HEK293 (cell line): ENCODE results near the gene RNF227.

Experiments used
- BCL6B ChIP-seq: fragments of 450-650 bp; formaldehyde crosslinking; IDR thresholded peaks from 2 replicates; pipeline ENCODE4 v1.5.1; 2017; ENCODE audit warnings: missing biosample characterization, missing genetic modification characterization
- HOXC10 ChIP-seq: sonication (generic); formaldehyde crosslinking; IDR thresholded peaks from 2 replicates; pipeline ENCODE4 v1.8.1; 2023; ENCODE audit warnings: mild to moderate bottlenecking, missing genetic modification reagents
- PRDM1 ChIP-seq: fragments of 450-650 bp; formaldehyde crosslinking; IDR thresholded peaks from 2 replicates; pipeline ENCODE4; 2016; ENCODE audit warnings: missing biosample characterization, missing genetic modification characterization
- PRDM10 ChIP-seq: fragments of 450-650 bp; formaldehyde crosslinking; IDR thresholded peaks from 2 replicates; pipeline ENCODE4 v1.5.1; 2016; ENCODE audit warnings: missing biosample characterization, missing genetic modification characterization
- SP7 ChIP-seq: fragments of 450-650 bp; formaldehyde crosslinking; IDR thresholded peaks from 2 replicates; pipeline ENCODE4 v1.5.1; 2016; ENCODE audit warnings: missing biosample characterization, missing genetic modification characterization
- ZBTB49 ChIP-seq: fragments of 450-650 bp; formaldehyde crosslinking; IDR thresholded peaks from 2 replicates; pipeline ENCODE4 v1.5.1; 2016; ENCODE audit warnings: missing biosample characterization, missing genetic modification characterization, low read depth
- ZNF133 ChIP-seq: fragments of 450-650 bp; formaldehyde crosslinking; IDR thresholded peaks from 2 replicates; pipeline ENCODE4 v1.5.1; 2016; ENCODE audit warnings: missing biosample characterization, missing genetic modification characterization
- ZNF146 ChIP-seq: fragments of 450-650 bp; formaldehyde crosslinking; IDR thresholded peaks from 2 replicates; pipeline ENCODE4 v1.5.1; 2016; ENCODE audit warnings: missing biosample characterization, missing genetic modification characterization
- ZNF174 ChIP-seq: fragments of 450-650 bp; formaldehyde crosslinking; IDR thresholded peaks from 2 replicates; pipeline ENCODE4 v1.5.0; 2017; ENCODE audit warnings: missing biosample characterization, mild to moderate bottlenecking, missing genetic modification characterization
- ZNF214 ChIP-seq: fragments of 450-650 bp; formaldehyde crosslinking; IDR thresholded peaks from 2 replicates; pipeline ENCODE4 v1.5.1; 2017; ENCODE audit warnings: missing biosample characterization, mild to moderate bottlenecking, missing genetic modification characterization, borderline replicate concordance
- ZNF248 ChIP-seq: fragments of 450-650 bp; formaldehyde crosslinking; IDR thresholded peaks from 2 replicates; pipeline ENCODE4 v1.5.1; 2017; ENCODE audit warnings: missing biosample characterization, missing genetic modification characterization
- ZNF26 ChIP-seq: fragments of 450-650 bp; formaldehyde crosslinking; IDR thresholded peaks from 2 replicates; pipeline ENCODE4 v1.5.1; 2016; ENCODE audit warnings: missing biosample characterization, missing genetic modification characterization
- ZNF280C ChIP-seq: fragments of 450-650 bp; formaldehyde crosslinking; IDR thresholded peaks from 2 replicates; pipeline ENCODE4 v1.5.1; 2016; ENCODE audit warnings: missing biosample characterization, missing genetic modification characterization
- ZNF292 ChIP-seq: fragments of 450-650 bp; formaldehyde crosslinking; IDR thresholded peaks from 2 replicates; pipeline ENCODE4 v1.5.1; 2016; ENCODE audit warnings: low read depth, missing biosample characterization, missing genetic modification characterization, borderline replicate concordance
- ZNF324 ChIP-seq: fragments of 450-650 bp; formaldehyde crosslinking; IDR thresholded peaks from 2 replicates; pipeline ENCODE4 v1.5.1; 2016; ENCODE audit warnings: missing biosample characterization, missing genetic modification characterization
- ZNF362 ChIP-seq: fragments of 450-650 bp; formaldehyde crosslinking; IDR thresholded peaks from 2 replicates; pipeline ENCODE4 v1.5.1; 2016; ENCODE audit warnings: missing biosample characterization, missing genetic modification characterization
- ZNF366 ChIP-seq: fragments of 450-650 bp; formaldehyde crosslinking; conservative IDR thresholded peaks from 2 replicates; pipeline ENCODE4 v1.5.1; 2016; ENCODE audit warnings: missing biosample characterization, missing genetic modification characterization
- ZNF394 ChIP-seq: fragments of 450-650 bp; formaldehyde crosslinking; IDR thresholded peaks from 2 replicates; pipeline ENCODE4 v1.5.1; 2016; ENCODE audit warnings: missing biosample characterization, missing genetic modification characterization, mild to moderate bottlenecking, moderate library complexity, borderline replicate concordance
- ZNF629 ChIP-seq: fragments of 450-650 bp; formaldehyde crosslinking; IDR thresholded peaks from 2 replicates; pipeline ENCODE4 v1.5.1; 2017; ENCODE audit warnings: missing biosample characterization, missing genetic modification characterization
- ZNF639 ChIP-seq: fragments of 450-650 bp; formaldehyde crosslinking; IDR thresholded peaks from 2 replicates; pipeline ENCODE4 v1.5.1; 2016; ENCODE audit warnings: missing biosample characterization, missing genetic modification characterization
- ZNF677 ChIP-seq: fragments of 450-650 bp; IDR thresholded peaks from 2 replicates; pipeline ENCODE4 v1.5.0; 2018; ENCODE audit warnings: missing biosample characterization, mild to moderate bottlenecking, missing genetic modification characterization, moderate library complexity

The RNF227 gene

GRCh38 chr17:7883781-7884386 is 32.2 kb downstream of the RNF227 start (continued):
- TF ChIP-seq PRDM10 (tag by site-specific recombination) = no peak
- TF ChIP-seq ZNF362 (tag by site-specific recombination) = peak; percentile 89
- no peak for TF ChIP-seq ZNF280C
- no peak for TF ChIP-seq ZNF677 (tag by site-specific recombination)
- TF ChIP-seq HOXC10 (CRISPR knock-in tag) = no peak
- TF ChIP-seq ZNF366 (tag by site-specific recombination) = peak; percentile 32; the same call in 1 of the 2 replicates
- TF ChIP-seq ZNF146 = no peak
- no peak for TF ChIP-seq ZNF292
- no peak for TF ChIP-seq PRDM1 (tag by site-specific recombination)
- TF ChIP-seq ZNF394 (tag by site-specific recombination) = no peak
- TF ChIP-seq ZBTB49 (tag by site-specific recombination) = no peak
- no peak for TF ChIP-seq ZNF26 (tag by site-specific recombination)
- no peak for TF ChIP-seq ZNF639 (tag by site-specific recombination)
- TF ChIP-seq ZNF248 (tag by site-specific recombination) = no peak
- no peak for TF ChIP-seq BCL6B (tag by site-specific recombination)
- TF ChIP-seq SP7 (tag by site-specific recombination) = 0 out of 2 replicates have a peak, but pooled peaks have one; percentile 30
- TF ChIP-seq ZNF629 = no peak
- no peak for TF ChIP-seq ZNF214
- no peak for TF ChIP-seq ZNF324 (tag by site-specific recombination)
- no peak for TF ChIP-seq ZNF133 (tag by site-specific recombination)
- TF ChIP-seq ZNF174 (tag by site-specific recombination) = no peak
